Nephron (organoid): ENCODE results near the gene ARHGAP18.

ENCODE experiments used
- H3K27ac Mint-ChIP-seq, 3 experiments: 2 replicates each; pipeline ENCODE4 v1.8.0; 2020; ENCODE audit warnings: mixed read lengths in 3 of 3, mild to moderate bottlenecking in 2 of 3, moderate library complexity in 1 of 3
- H3K27me3 Mint-ChIP-seq: 2 replicates; pipeline ENCODE4 v1.8.0; 2021; ENCODE audit warnings: low read depth, mild to moderate bottlenecking, moderate library complexity, mixed read lengths
- H3K36me3 Mint-ChIP-seq: 2 replicates; pipeline ENCODE4 v1.8.0; 2020; ENCODE audit warnings: low read depth, mixed read lengths
- H3K4me1 Mint-ChIP-seq: 2 replicates; pipeline ENCODE4 v1.8.0; 2020; ENCODE audit warnings: mixed read lengths
- H3K4me3 Mint-ChIP-seq, 3 experiments: 2 replicates each; pipeline ENCODE4 v1.8.0; 2020; ENCODE audit warnings: mild to moderate bottlenecking in 3 of 3, mixed read lengths in 3 of 3, moderate library complexity in 2 of 3
- H3K9me3 Mint-ChIP-seq: 2 replicates; pipeline ENCODE4 v1.8.0; 2020; ENCODE audit warnings: mixed read lengths
- TF ChIP-seq, protein P1 (sequence below), 3 experiments: fragments of 200-600 bp; sonication (generic); IDR thresholded peaks; one replicate each; pipeline ENCODE4 v1.5.0; 2021; ENCODE audit warnings: antibody characterized with exemption in 3 of 3; ENCODE audit not compliant: unreplicated experiment in 3 of 3

The ARHGAP18 gene

DNA sequence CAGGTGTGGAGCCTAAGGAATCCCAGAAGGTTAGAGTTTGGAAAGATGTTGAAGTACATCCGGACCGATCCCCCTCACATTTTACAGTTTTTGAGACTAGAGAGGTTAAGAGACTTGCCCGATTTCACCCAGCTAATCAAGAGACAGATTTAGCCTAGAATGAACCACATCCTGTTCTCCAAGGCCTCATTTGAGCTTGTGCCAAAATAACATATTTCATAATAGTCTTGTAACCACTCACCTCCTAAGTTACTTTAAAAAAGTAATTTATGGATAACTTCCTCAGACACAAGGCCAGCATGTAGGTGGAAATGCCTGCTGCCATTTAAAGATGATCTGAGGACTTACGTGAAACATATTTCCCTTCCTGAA is 39.8 kb upstream of the ARHGAP18 start:
- Mint-ChIP-seq H3K9me3 (no peaks in the 10 kb centered on the region), H3K36me3 (no peaks in the 10 kb centered on the region), H3K27me3 (no peaks in the 10 kb centered on the region), H3K4me1 (peaks cover 45% of the 10 kb centered on the region), H3K4me3 (peak overlapping the region in 1 of 3 experiments; percentile 33), H3K27ac (peak overlapping the region; percentile 76 to 84 (median 78))
- TF ChIP-seq, protein P1, sequence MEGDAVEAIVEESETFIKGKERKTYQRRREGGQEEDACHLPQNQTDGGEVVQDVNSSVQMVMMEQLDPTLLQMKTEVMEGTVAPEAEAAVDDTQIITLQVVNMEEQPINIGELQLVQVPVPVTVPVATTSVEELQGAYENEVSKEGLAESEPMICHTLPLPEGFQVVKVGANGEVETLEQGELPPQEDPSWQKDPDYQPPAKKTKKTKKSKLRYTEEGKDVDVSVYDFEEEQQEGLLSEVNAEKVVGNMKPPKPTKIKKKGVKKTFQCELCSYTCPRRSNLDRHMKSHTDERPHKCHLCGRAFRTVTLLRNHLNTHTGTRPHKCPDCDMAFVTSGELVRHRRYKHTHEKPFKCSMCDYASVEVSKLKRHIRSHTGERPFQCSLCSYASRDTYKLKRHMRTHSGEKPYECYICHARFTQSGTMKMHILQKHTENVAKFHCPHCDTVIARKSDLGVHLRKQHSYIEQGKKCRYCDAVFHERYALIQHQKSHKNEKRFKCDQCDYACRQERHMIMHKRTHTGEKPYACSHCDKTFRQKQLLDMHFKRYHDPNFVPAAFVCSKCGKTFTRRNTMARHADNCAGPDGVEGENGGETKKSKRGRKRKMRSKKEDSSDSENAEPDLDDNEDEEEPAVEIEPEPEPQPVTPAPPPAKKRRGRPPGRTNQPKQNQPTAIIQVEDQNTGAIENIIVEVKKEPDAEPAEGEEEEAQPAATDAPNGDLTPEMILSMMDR (IDR thresholded peaks at IDR 0.05; ENCODE audit: unreplicated experiment in 3 of 3) = no peak

DNA sequence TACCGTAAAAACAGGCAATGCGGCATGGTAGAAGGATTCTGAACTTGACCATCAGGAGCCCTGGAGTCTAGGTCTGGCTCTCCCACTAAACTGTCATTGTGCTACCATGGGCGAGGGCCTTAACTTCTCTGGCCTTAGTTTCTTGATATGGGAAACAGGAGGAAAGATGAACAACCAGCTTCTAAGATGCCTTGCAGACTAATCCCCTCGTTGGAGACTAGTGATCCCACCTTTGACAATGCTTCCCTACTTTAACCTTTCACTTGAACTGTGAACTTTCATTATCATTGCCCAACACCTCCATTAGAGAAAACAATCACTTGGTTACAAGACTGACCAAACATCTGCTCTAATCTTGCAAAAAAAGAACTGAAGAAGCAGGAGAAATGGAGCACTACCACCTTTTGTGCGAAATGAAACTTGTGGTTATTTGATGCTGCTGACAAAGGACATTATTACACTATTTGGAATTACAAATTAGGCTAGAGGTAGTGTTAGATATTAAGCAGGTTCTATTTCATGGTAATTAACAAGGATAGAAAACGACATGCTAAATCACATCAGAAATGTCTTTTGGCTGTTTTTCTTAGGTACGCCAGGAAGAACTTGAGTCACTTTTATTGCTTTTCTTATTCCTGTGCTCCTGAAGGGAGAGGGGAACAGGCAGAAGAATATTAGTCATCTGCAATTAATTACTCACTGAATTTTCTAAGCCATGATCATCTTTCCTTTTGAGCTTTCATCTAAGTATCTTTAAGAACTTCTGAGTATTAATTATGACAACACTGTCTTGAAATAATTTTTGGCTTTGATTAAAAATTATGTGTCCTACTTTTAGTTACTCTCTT is 39.1 kb upstream of the ARHGAP18 start:
- TF ChIP-seq, protein P1 (IDR thresholded peaks at IDR 0.05; ENCODE audit: unreplicated experiment in 3 of 3) = no peak
- H3K27ac Mint-ChIP-seq = peak overlapping the region; percentile 76 to 84 (median 78)
- H3K36me3 Mint-ChIP-seq = no peaks in the 10 kb centered on the region
- H3K9me3 Mint-ChIP-seq = no peaks in the 10 kb centered on the region
- H3K4me1 Mint-ChIP-seq = peaks cover 45% of the 10 kb centered on the region
- no peak overlapping the region for H3K4me3 Mint-ChIP-seq
- H3K27me3 Mint-ChIP-seq = no peaks in the 10 kb centered on the region

DNA sequence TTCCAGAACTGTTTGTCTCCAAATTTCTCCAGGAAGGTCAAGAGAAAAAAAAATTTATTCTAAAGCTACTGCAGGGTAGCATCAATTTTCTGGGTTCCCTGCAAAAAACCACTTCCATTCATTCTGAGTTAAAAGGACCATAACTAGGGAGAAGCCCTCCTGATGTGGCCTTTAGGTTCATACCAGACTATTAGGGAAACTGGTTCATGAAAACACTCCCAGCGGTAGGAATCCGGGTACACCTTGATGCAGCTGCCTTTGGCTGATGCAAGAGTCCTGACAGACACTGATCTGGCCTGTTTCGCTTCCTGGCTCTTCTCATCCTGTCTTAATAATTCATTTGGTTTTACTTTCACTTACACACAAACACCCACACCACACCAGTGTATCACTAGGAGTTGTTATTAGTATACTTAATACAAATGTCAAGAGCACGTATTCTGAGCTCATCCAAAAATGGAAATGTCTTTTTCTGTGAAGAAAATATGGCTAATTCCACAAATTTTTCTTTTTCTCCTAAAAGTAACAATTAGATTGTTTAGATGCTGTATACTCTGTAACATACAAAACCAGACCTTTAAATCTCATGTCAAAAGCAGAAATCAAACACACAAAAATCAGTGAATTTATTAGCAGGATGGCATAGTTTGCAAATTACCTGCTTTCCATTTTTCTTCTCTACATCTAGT is 38.4 kb upstream of the ARHGAP18 start:
- Mint-ChIP-seq H3K9me3 (no peaks in the 10 kb centered on the region), H3K27ac (peak overlapping the region in 2 of 3 experiments; percentile 76 to 84), H3K4me3 (no peak overlapping the region), H3K4me1 (peaks cover 51% of the 10 kb centered on the region), H3K36me3 (no peaks in the 10 kb centered on the region), H3K27me3 (no peaks in the 10 kb centered on the region)
- TF ChIP-seq, protein P1 (IDR thresholded peaks at IDR 0.05; ENCODE audit: unreplicated experiment in 3 of 3) = no peak

- TF ChIP-seq, protein P1 (IDR thresholded peaks at IDR 0.05; ENCODE audit: unreplicated experiment in 3 of 3) = no peak
- Mint-ChIP-seq H3K9me3 (no peaks in the 10 kb centered on the region), H3K4me1 (peaks cover 51% of the 10 kb centered on the region), H3K27me3 (no peaks in the 10 kb centered on the region), H3K4me3 (no peak overlapping the region), H3K27ac (peak overlapping the region in 1 of 3 experiments; percentile 59), H3K36me3 (no peaks in the 10 kb centered on the region)
These were observed 37.7 kb upstream of the ARHGAP18 start for GRCh38 chr6:129747588-129748112.

- TF ChIP-seq, protein P1 (IDR thresholded peaks at IDR 0.05; ENCODE audit: unreplicated experiment in 3 of 3) = no peak
- Mint-ChIP-seq H3K27me3 (no peaks in the 10 kb centered on the region), H3K36me3 (no peaks in the 10 kb centered on the region), H3K27ac (peak overlapping the region; percentile 24 to 68 (median 28)), H3K4me3 (no peak overlapping the region), H3K9me3 (no peaks in the 10 kb centered on the region), H3K4me1 (peaks cover 39% of the 10 kb centered on the region)
These were observed 34.9 kb upstream of the ARHGAP18 start for GRCh38 chr6:129744880-129745237.
